Astrocyte (in vitro differentiated cells and primary cell): ENCODE measurements around the gene THADA.

Experiments used
- CTCF ChIP-seq: IDR thresholded peaks from 2 replicates; pipeline ENCODE4 v1.5.1; 2011; ENCODE audit warnings: low read depth, mild to moderate bottlenecking, inconsistent platforms, low read length, moderate library complexity; ENCODE audit not compliant: insufficient read depth
- EZH2 ChIP-seq: IDR thresholded peaks from 2 replicates; pipeline ENCODE4 v1.6.1; 2012; ENCODE audit warnings: mild to moderate bottlenecking, low read length, inconsistent platforms; ENCODE audit not compliant: insufficient read depth

DNA sequence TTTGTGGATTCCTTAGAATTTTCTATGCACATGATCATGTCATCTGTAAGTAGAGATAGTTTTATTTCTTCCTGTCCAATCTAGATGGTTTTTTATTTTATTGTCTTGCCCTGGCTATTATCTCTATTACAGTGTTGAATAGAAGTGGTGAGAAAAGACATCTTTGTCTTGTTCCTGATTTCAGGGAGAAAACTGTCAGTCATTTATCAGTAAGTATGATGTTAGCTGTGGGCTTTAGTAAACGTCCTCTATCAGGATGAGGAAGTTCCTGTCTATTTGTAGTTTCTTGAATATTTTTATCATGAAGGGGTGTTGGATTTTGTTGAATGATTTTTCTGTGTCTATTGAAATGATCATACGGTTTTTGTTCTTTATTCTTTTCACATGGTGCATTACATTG lies 46.5 kb upstream of the THADA start:
- TF ChIP-seq CTCF (no peak), EZH2 (no peak)
